HG02840 (cell line): ENCODE data around the gene IPO11.

ENCODE experiments used
- ATAC-seq: cut with Tn5 transposase; IDR thresholded peaks from one replicate; pipeline ENCODE4 v1.9.1; 2021; ENCODE audit warnings: mild to moderate bottlenecking, moderate library complexity, moderate number of reproducible peaks; ENCODE audit not compliant: unreplicated experiment, low FRiP score

Gene IPO11

DNA sequence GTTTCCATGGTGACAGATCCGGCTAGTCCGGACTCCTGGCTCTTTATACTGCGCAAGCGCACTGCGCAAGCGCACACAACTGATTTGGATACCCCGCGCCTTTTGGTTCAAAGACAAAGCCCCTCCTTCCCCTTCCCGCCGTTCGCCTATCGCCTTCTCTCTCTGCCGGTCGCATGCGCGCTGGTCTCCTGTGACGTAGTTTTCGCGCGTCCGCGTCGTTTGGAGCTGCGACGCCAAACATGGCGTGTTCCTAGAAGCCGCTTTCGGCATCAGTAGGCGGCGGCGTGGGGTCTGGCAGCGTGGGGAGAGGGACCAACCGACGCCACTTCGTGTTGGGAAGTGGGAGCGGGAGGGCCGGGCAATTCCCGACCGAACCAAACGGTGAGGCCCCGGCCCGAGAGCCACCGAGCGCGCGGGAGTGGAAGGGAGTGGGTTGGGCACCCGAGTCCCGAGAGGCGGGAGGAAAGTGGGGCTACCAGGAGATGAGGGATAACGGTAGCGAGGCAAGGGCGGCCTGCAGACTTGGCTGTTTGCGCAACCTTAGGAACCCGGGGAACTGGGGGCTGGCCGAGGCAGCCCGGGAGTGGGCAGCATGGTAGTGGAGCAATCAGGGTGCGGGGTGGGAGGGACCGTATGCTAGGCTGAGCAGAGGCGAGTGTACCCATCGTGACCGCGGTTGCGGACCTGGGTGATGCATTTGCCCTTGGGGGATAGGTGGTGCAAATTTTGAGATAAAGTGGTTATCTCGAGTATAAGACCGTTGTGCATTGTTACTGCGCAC, at the start of gene IPO11:
Gene IPO11, plus strand, starts transcription at position 215 of the 781 bp plus-strand sequence. CDS start 24,517 bp downstream, outside the sequence.
- ATAC-seq: peak; percentile 99

DNA sequence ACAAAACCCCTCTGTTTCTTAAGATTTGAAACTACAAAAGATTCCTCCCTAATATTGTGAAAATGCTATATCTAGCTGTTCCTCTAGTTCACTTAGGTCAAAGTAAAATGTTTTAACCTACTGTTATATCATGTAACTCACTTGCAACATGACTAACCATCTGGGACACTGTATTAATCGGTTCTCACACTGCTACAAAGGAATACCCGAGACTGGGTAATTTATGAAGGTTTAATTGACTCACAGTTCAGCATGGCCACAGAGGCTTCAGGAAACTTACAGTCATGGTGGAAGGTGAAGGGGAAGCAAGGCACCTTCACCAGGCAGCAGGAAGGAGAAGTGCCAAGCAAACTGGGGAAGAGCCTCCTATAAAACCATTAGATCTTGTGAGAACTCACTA, 43.5 kb upstream of the IPO11 start:
- ATAC-seq: no peak

DNA sequence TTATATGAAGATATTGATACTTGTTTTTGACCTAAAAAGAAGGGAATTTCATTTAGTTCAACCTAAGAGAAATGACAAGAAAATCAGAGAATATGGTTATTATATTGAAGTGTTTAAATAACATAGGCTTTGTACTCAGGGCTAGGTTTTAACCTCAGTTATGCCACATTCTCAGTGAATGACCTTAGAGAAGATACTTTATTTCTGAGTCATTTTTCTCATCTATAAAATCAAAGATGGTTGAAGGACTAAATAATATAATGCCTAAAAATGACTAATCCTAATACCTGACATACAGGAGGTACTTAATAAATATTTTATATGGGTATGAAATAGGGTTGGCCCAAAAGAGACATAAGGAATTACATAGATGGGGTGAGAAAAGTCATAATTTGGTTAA, 41.2 kb upstream of the IPO11 start:
- ATAC-seq: no peak

DNA sequence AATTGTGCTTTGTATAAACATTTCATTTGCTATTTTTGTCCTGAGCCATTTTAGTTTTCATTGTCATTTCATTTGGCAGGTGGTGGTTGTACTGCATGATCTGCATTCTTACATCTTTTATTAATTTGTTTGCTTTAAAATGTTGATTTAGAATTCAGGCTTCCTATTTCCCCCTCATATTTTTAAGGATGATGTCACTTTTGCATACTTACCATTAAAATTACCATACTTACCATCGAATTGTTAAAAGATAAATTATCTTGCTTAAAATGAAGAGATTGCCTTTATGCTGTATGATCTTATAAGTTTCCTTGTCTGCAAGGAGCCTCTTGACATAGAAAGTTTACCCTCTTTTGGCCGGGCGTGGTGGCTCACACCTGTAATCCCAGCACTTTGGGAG, 40.0 kb upstream of the IPO11 start:
- ATAC-seq: no peak

DNA sequence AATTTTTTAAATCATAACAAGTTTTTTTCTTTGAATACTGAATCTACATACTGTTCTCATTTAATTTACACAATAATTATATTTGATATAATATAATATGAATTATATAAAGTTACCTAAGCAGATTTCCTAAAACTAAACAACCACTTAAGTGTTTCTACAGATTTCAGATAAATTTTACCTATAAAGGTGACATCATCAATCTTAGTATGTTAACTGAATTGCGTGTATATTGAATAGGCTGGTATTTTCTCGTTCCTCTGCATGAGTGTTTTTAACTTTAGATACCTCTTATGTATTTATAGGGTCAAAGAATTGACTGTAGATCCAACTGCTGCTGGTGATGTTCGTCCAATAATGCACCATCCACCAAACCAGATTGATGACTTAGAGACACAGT, 39.2 kb upstream of the IPO11 start:
- ATAC-seq: no peak

DNA sequence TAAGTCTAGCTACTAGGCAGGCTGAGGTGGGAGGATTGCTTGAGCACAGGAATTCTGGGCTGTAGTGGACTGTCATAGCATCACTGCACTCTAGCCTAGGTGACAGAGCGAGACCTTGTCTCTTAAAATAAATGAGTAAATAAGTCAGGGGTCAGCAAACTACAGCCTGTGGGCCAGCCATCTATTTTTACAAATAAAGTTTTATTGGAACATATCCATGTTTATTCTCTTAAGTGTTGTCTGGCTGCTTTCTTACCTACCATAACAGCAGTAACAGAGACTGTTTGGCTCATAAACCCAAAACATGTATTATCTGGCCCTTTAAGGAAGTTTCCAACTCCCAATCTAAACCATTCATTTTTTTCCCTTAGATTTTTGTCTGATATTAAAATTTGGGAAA, 38.5 kb upstream of the IPO11 start:
- no peak for ATAC-seq

DNA sequence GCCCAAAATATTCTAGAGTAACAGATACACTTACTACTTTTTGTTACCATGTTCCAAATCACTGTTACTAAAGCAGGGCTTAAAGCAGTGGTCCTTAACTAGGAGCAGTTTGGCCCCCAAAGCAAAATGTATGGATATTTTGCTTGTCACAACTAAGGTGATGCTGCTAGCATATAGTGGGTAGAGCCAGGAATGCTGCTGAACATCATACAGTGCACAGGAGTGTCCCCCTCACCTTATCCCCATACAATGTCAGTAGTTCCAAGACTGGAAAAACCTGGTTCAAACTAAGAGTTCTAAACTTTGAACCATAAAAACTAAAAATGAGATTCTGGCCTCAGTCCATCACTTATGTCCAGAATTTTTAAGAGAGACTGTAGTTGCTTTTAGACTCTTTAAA, 36.9 kb upstream of the IPO11 start:
- ATAC-seq: no peak

DNA sequence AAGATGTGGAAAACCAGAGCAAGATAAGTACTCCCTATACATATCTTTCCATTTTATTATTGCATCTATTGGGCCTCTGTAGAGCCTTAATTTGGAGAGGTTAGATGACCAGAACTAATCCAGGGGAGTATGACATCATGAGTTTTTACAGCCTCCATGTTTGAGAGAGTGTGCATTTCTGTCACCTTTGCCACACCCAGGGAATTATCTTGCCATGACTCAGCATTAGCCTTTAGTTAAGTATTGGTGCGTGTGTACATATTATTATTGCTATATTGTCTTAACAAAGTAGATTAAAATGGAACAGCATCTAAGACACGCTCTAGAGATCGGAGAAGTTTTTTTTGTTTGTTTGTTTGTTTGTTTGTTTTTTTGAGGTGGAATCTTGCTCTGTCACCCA, 36.5 kb upstream of the IPO11 start:
- ATAC-seq: no peak

DNA sequence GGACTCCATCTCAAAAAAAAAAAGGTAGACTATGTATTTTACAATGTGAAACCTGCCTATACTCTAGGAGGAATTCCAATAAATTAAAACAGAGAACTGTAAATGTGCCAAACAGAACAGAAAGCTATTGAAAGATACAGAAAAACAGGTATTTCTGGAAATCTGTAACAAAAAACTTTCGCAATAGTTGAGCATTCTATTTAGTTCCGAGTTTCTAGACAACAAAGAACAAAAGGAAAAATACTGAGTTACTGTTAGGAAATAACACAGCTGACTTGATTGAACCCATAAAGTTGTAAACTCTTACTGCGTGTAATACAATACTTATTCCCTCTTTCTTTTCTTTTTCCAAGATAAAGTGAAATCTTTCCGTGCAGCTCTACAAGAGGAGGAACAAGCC, 27.4 kb upstream of the IPO11 start:
- no peak for ATAC-seq

DNA sequence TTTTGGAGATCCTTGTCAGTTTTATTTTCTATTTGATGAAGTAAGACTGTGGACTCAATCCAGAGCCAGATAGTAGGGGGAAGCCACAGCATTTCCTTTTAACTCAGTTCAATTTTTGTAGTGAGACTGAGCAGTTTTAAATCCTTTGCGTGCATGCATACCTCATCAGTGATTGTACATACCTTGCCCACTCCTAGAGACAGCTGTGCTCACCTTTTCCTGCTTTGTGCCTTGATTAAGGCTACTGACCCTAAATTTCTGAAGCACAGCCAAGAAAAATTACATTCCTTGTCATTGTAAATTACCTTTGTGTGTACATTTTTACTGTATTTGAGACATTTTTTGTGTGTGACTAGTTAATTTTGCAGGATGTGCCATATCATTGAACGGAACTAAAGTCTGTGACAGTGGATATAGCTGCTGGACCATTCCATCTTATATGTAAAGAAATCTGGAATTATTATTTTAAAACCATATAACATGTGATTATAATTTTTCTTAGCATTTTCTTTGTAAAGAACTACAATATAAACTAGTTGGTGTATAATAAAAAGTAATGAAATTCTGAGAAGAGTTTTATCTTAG, 26.7 kb upstream of the IPO11 start:
- ATAC-seq: no peak

DNA sequence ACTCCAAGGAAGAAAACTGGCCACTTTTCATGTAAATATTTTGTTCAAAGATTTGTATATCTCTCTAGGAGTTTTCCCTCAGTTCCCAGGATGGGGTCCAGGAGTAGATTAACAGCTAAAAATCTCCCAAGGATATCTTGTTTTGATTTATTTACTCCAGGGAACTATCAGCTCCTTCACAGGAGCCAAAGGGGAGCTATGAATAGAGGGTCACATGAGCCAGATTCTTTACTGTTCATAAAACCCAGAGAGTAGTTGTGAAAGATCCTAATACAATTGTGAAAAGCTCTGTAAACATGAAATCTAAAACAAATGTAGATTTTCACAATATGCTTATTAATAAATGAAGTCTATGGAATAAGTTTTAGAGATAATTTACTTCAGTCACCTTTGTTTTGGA, 25.7 kb upstream of the IPO11 start:
- no peak for ATAC-seq

DNA sequence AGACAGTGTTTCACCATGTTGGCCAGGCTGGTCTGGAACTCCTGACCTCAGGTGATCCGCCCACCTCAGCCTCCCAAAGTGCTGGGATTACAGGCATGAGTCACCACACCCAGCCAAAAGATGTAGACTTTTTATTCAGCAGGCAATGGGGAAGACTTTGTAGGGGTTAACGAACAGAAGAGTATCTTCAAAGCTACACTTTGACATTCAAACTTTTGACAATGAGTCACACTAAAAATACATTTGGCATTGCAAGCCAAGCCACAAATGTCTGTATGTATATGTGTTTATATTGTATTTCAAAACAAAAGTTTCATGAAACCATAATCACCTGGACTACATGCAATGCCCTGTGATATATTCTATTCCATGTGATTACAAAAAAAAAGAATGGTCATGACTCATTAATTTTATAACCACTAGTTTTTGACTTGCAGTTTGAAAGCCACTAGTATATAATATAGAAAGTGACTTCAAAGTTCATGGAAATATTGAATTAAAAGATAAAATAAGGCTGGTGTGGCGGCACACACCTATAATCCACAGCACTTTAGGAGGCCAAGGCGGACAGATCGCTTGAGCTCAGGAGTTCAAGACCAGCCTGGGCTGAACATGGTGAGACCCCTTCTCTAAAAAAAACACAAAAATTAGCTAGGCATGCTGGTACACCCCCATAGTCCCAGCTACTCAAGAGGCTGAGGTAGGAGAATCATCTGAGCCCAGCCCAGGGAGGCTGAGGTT, 17.2 kb upstream of the IPO11 start:
- ATAC-seq: no peak

DNA sequence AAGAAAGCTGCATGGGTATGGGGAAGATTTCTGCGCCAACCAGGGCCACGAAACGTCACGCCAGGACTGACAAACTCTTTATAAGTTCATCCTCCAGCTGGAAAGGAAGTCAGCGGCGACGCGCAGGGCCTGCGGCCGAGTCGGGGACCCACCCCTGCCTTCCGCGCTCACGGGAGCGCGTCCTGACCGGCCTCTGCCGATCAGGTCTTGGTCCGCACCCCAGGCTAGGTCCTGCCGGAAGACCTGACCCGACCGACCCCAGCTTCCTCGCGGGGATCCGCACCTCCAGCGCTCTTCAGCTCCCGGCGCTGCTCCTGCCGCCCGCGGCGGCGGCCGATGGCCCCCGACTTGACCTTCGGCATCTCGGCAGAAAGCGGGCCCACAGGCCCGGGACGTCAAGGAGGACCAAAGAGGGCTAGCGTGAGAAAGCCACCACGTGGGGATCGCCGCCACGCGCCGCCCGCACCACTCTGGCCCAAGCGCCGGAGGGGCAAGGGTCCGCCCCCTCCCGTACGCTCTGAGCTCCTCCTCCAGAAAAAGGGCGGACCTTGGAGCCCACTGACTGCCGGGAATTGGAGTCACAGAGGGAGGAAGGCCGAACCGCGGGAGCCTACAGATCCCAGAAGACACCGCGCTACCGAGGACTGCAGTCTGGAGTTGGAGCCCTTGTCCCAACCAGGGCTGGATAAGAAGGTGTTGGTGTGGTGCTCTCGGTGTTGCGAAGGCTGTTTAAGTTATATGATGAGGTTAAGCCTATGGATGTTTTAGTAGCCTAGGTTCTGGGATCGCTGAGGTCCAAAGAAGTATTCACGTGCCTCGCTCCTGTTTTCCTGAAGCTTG, 8.9 kb upstream of the IPO11 start, which contains the start of gene DIMT1:
Gene DIMT1, minus strand, starts transcription at position 495 of the 840 bp plus-strand sequence. Its CDS starts 133 bp downstream, at position 362.
- ATAC-seq: peak; percentile 97

DNA sequence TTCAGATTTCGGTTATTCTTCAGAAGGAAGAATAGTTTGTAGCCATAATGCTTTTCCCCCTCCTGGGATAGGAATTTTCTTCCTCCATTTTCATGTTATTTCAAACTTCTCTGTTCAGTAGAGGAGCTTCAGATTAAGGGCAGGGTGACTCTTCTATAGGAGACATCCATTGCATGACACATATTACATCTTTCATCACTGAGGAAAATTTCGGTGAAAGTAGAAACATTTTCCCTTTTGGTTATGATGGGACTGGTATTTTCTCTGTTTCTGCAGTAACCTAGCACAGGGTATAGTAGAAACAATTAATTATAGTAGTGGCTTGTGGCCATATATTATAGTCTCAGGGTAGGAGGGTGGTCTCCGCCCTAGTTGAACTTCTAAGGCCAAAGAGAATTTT, 1.1 kb downstream of the IPO11 start:
- no peak for ATAC-seq

DNA sequence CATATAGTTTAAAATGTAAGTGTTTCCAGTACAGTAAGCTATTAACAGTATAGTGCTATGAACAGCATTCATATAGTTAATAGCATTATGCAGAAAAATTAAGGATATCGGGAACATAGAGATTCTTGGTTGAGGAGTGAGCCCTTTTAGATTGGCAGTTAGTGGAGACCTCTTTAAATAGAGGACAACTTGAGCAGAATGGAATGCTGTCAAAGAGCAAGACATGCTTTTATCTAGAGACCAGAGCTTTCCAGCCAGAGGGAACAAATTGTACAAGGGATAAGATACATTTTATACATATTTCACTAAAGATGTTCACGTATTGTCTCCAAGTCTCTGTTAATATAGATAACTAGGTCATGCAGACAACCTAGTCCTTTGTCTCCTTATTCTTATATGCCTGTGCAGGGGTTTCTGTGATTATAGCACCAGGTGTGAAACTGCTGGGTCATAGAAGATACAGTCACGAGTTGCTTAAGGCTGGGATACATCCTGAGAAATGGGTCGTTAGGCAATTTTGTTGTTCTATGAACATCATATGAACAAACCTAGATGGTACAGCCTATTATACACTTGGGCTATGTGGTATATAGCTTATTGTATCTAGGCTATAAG, 6.0 kb downstream of the IPO11 start:
- ATAC-seq: no peak

DNA sequence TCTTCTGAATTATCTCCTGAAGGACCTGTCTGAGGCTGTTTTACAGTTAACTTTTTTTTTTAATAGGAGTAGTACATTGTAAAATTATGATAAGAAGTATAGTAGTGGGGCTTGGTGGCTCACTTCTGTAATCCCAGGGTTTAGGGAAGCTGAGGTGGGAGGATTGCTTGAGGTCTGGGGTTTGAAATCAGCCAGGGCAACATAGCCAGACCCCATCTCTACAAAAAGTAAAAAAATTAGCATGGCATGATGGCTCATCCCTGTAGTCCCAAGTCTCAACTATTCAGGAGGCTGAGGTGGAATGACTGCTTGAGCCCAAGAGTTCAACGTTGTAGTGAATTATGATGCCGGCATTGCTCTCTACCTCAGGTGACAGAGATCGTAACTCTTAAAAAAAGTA, 7.0 kb downstream of the IPO11 start:
- ATAC-seq: no peak

DNA sequence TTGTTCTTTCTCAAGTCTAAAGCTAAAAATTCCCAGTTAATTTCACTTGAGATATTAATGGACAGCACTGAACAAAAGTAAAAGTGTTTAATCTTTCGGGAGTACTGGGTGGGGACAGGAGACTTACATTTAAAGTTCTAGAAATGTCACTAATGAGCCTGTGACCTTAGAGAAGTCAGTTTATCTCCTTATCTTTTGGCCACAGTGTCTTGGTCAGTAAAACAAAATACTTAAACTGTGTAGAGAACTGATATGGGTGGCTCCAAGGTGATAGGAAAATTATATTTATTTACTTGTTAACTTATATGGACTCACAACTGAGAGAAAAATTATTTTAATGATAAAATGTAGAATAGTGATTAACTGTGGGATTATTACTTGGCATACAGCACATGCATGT, 8.9 kb downstream of the IPO11 start:
- ATAC-seq: no peak

DNA sequence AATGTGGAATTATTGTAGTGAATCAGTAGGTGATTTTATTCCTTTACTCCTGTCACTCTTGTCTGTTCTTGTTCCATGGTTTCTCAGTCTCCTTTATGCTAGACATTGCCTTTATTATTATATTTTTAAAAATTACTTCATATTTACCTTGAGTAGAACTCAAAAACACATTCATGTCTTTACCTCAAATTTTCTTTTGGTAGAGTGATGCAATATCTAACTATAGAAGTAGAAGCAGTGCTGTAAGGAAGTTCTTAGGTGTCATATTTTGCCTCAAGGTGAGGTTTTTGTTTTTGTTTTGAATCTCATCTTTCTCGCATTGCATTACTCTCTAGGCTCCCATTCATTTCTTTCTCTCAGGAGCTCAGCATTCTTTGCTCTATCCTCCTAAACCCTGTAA, 12.2 kb downstream of the IPO11 start:
- no peak for ATAC-seq

DNA sequence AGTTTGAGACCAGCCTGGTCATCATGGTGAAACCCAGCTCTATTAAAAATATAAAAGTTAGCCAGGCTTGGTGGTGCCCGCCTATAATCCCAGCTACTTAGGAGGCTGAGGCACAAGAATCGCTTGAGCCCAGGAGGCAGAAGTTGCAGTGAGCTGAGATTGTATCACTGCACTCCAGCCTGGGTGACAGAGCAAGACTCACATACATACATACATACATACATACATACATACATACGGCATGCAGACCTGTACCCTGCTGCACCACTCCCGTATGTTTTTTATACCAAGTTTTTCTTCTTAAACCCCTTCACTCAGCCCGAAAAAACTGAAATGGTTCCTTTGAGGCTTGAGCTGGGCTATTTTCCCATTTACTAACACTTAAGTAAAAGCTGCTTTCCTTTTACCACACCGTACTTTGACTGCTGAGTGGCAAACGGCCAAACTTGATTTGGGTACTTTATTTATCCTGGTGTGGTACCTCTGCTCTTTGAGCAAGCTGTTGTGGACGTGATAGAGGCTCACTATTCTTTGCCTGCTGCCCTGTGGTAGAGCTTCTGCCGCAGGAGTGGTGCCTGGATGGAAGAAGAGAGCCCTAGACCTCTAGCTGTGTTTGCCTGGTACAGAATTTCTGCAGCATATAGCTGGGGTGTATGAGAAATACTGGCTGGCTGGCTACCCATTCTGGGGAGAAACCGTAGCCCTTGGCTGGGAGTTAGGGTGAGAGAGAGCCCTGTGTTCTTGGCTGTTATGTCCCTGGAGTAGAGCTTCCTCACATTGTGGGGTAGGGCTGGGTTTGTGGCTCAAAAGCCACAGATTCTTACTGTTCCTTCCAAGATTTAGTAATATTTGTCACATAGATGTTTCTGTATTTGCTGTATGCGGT, 19.4 kb downstream of the IPO11 start:
- ATAC-seq: no peak
